HepG2 (cell line): ENCODE data around the gene FAM20C. TPM values are rescaled to one million over a fixed set of nuclear protein-coding genes. Genes with fewer than 3 reads are reported as not detected.

Source experiments
- ATAC-seq: fragments of 200-7000 bp; cut with Tn5 transposase; 3 replicates; pipeline ENCODE4 v1.9.1; 2020; ENCODE audit warnings: mild to moderate bottlenecking, moderate library complexity
- BruUV-seq: library from RNA; stranded (reverse); fragments of 400-500 nt; replicated peaks from 2 replicates; lab custom pipeline; 2021; lab: Mats Ljungman, UMichigan
- CTCF ChIA-PET: fragments of 300-600 bp; formaldehyde crosslinking; extraction: SDS; loops from one replicate; lab custom pipeline; 2021; ENCODE audit warnings: low total read pairs, inconsistent platforms, low intra/inter-chr PET ratio; lab: Yijun Ruan, JAX
- POLR2A ChIA-PET: fragments of 350-600 bp; sonication (Branson Sonifier 250); formaldehyde crosslinking; loops from one replicate; lab custom pipeline; 2020; ENCODE audit warnings: antibody characterized with exemption, inconsistent platforms; lab: Yijun Ruan, JAX
- DNase-seq: peaks from one replicate; pipeline ENCODE4 v3.0.0-alpha.2; 2015; ENCODE audit warnings: low spot score
- FAIRE-seq: peaks from 3 replicates; lab custom pipeline; 2011; peaks lifted over from hg19 to GRCh38; lab: Jason Lieb, UNC
- H2AFZ ChIP-seq: one replicate; pipeline ENCODE4 v1.6.1; 2011; ENCODE audit warnings: low read length, inconsistent platforms
- H3K27ac ChIP-seq: fragments of 300-600 bp; 3 replicates; pipeline ENCODE4 v1.8.0; 2011; ENCODE audit warnings: mixed run types, mild to moderate bottlenecking, mixed read lengths, low read length, inconsistent platforms; ENCODE audit not compliant: insufficient read depth; ENCODE audit errors: extremely low read length
- H3K27me3 ChIP-seq, 2 experiments: fragments of 200-600 bp in 1 of 2; 2 replicates in 1 of 2; 3 replicates in 1 of 2; pipeline versions ENCODE4 v1.6.0 to v1.8.0; 2011; ENCODE audit warnings: low read length in 2 of 2, mild to moderate bottlenecking in 2 of 2, moderate library complexity in 2 of 2, inconsistent platforms in 1 of 2; ENCODE audit not compliant: insufficient read depth in 2 of 2, control insufficient read depth in 1 of 2
- H3K36me3 ChIP-seq, 2 experiments: fragments of 200-600 bp in 1 of 2; replicated peaks in 1 of 2; 2 replicates in 1 of 2; 3 replicates in 1 of 2; pipeline versions ENCODE4 v1.5.1 to v1.8.0; 2011; ENCODE audit warnings: low read length in 2 of 2, inconsistent platforms in 1 of 2; ENCODE audit not compliant: insufficient read depth in 2 of 2, control insufficient read depth in 1 of 2
- H3K4me1 ChIP-seq: 2 replicates; pipeline ENCODE4 v1.5.1; 2012; ENCODE audit warnings: low read length, inconsistent platforms; ENCODE audit not compliant: insufficient read depth
- H3K4me2 ChIP-seq: 2 replicates; pipeline ENCODE4 v1.6.0; 2011; ENCODE audit warnings: low read depth, low read length, inconsistent platforms
- H3K4me3 ChIP-seq, 3 experiments: fragments of 200-600 bp in 1 of 3; sonication (generic), shearing (Covaris generic) in 1 of 3; replicated peaks in 1 of 3; 2 replicates each; pipeline ENCODE4 v1.5.1; 2011 to 2016; ENCODE audit warnings: low read length in 3 of 3, inconsistent platforms in 2 of 3, low read depth in 2 of 3, mild to moderate bottlenecking in 2 of 3, control low read depth in 1 of 3, mixed read lengths in 1 of 3; ENCODE audit not compliant: insufficient read depth in 1 of 3
- H3K79me2 ChIP-seq: one replicate; pipeline ENCODE4 v1.6.1; 2011; ENCODE audit warnings: low read length, inconsistent platforms; ENCODE audit not compliant: insufficient read depth
- H3K9ac ChIP-seq: 2 replicates; pipeline ENCODE4 v1.6.0; 2011; ENCODE audit warnings: mild to moderate bottlenecking, low read depth, low read length, inconsistent platforms; ENCODE audit not compliant: insufficient read depth
- H3K9me3 ChIP-seq: 2 replicates; pipeline ENCODE4 v1.5.1; 2012; ENCODE audit warnings: mild to moderate bottlenecking, low read length
- H4K20me1 ChIP-seq: 2 replicates; pipeline ENCODE4 v1.6.0; 2011; ENCODE audit warnings: inconsistent platforms, mild to moderate bottlenecking, low read length, moderate library complexity; ENCODE audit not compliant: insufficient read depth
- CHCHD3 ChIP-seq: sonication (generic); formaldehyde crosslinking; IDR thresholded peaks from 2 replicates; pipeline ENCODE4 v1.8.0; 2022; ENCODE audit warnings: mild to moderate bottlenecking, missing genetic modification reagents, moderate library complexity
- GATAD1 ChIP-seq: IDR thresholded peaks from 2 replicates; pipeline ENCODE4 v1.6.1; 2016; ENCODE audit warnings: missing genetic modification reagents, missing compliant biosample characterization
- HNRNPH1 ChIP-seq: fragments of 200-400 bp; formaldehyde crosslinking; optimal IDR thresholded peaks from 2 replicates; pipeline ENCODE3; 2017; ENCODE audit warnings: mild to moderate bottlenecking, low read depth, low read length
- MATR3 ChIP-seq: sonication (generic); formaldehyde crosslinking; IDR thresholded peaks from 2 replicates; pipeline ENCODE4 v1.4.0; 2020; ENCODE audit warnings: missing genetic modification reagents
- MLLT10 ChIP-seq: sonication (generic); formaldehyde crosslinking; IDR thresholded peaks from 2 replicates; pipeline ENCODE4 v1.4.0; 2020; ENCODE audit warnings: missing genetic modification reagents
- MTF1 ChIP-seq: sonication (generic); formaldehyde crosslinking; IDR thresholded peaks from 2 replicates; pipeline ENCODE4 v1.5.0; 2020; ENCODE audit warnings: missing genetic modification reagents
- MTF2 ChIP-seq: sonication (generic); formaldehyde crosslinking; IDR thresholded peaks from 2 replicates; pipeline ENCODE4 v1.5.0; 2020; ENCODE audit warnings: missing genetic modification reagents, borderline replicate concordance
- REPIN1 ChIP-seq: sonication (generic); formaldehyde crosslinking; IDR thresholded peaks from 2 replicates; pipeline ENCODE4 v1.8.0; 2022; ENCODE audit warnings: missing genetic modification reagents, low read depth, mild to moderate bottlenecking, borderline replicate concordance
- SAFB2 ChIP-seq: sonication (generic); formaldehyde crosslinking; IDR thresholded peaks from 2 replicates; pipeline ENCODE4 v1.5.1; 2020; ENCODE audit warnings: missing genetic modification reagents, low read depth, mild to moderate bottlenecking, borderline replicate concordance
- SKIL ChIP-seq: sonication (generic); formaldehyde crosslinking; IDR thresholded peaks from 2 replicates; pipeline ENCODE4 v1.8.0; 2022; ENCODE audit warnings: missing genetic modification reagents, mild to moderate bottlenecking, moderate library complexity, borderline replicate concordance
- SMC3 ChIP-seq: IDR thresholded peaks from 2 replicates; pipeline ENCODE4 v1.6.1; 2011; ENCODE audit warnings: low read length, improper control_type of control experiment
- TAF1 ChIP-seq: sonication (generic); formaldehyde crosslinking; IDR thresholded peaks from 2 replicates; pipeline ENCODE4 v1.4.0; 2020; ENCODE audit warnings: missing genetic modification reagents
- TEAD2 ChIP-seq: sonication (generic); formaldehyde crosslinking; IDR thresholded peaks from 2 replicates; pipeline ENCODE4 v1.9.0; 2021; ENCODE audit warnings: missing genetic modification reagents
- XBP1 ChIP-seq: sonication (generic); formaldehyde crosslinking; IDR thresholded peaks from 2 replicates; pipeline ENCODE4 v1.5.0; 2020; ENCODE audit warnings: missing genetic modification reagents
- ZFX ChIP-seq: sonication (generic); formaldehyde crosslinking; IDR thresholded peaks from 2 replicates; pipeline ENCODE4 v1.4.0; 2020; ENCODE audit warnings: mild to moderate bottlenecking, low read depth, missing genetic modification reagents, moderate library complexity
- ZKSCAN1 ChIP-seq: fragments of 150-350 bp; IDR thresholded peaks from 2 replicates; pipeline ENCODE4 v1.6.1; 2014; ENCODE audit warnings: low read length
- ZNF12 ChIP-seq: sonication (generic); formaldehyde crosslinking; IDR thresholded peaks from 2 replicates; pipeline ENCODE4 v1.5.0; 2020; ENCODE audit warnings: missing genetic modification reagents
- ZNF235 ChIP-seq: sonication (generic); formaldehyde crosslinking; IDR thresholded peaks from 2 replicates; pipeline ENCODE4 v1.8.1; 2023; ENCODE audit warnings: mild to moderate bottlenecking, missing genetic modification reagents, borderline replicate concordance
- ZNF556 ChIP-seq: sonication (generic); formaldehyde crosslinking; IDR thresholded peaks from 2 replicates; pipeline ENCODE4 v1.4.0; 2020; ENCODE audit warnings: mild to moderate bottlenecking, missing genetic modification reagents, borderline replicate concordance
- ZNF746 ChIP-seq: sonication (generic); formaldehyde crosslinking; IDR thresholded peaks from 2 replicates; pipeline ENCODE4 v1.8.0; 2022; ENCODE audit warnings: mild to moderate bottlenecking, missing genetic modification reagents
- ZNF766 ChIP-seq: sonication (generic); formaldehyde crosslinking; IDR thresholded peaks from 2 replicates; pipeline ENCODE4 v1.5.0; 2020; ENCODE audit warnings: missing genetic modification reagents, borderline replicate concordance
- ZNF770 ChIP-seq: sonication (generic); formaldehyde crosslinking; IDR thresholded peaks from 2 replicates; pipeline ENCODE4 v1.5.0; 2020; ENCODE audit warnings: mild to moderate bottlenecking, missing genetic modification reagents
- ZNF883 ChIP-seq: sonication (generic); formaldehyde crosslinking; IDR thresholded peaks from 2 replicates; pipeline ENCODE4 v1.5.1; 2020; ENCODE audit warnings: mild to moderate bottlenecking, missing genetic modification reagents; ENCODE audit errors: not compliant biosample characterization
- WGBS: methylation state at CpG from one replicate; pipeline ENCODE4 v1.1.6; 2017; ENCODE audit warnings: low lambda C conversion rate; 5-methylcytosine and 5-hydroxymethylcytosine counted together
- in situ Hi-C: cut with HindIII; loops from 2 replicates; pipeline ENCODE4 v1.10.0; 2017; ENCODE audit warnings: low pct_unique_long_range_greater_than_20kb; ENCODE audit not compliant: extremely low pct_ligation_motif_present
- intact Hi-C: fragments of 100-400 bp; cut with micrococcal nuclease; formaldehyde crosslinking; loops from one replicate; pipeline ENCODE4 v1.10.0; 2022; ENCODE audit not compliant: unreplicated experiment
- polyA plus RNA-seq, 8 experiments: library from polyadenylated mRNA; depleted of rRNA in 3 of 8; stranded (reverse) in 7 of 8; unstranded in 1 of 8; fragments of >200 nt; fragmentation: Illumina TruSeq in 4 of 8; extraction: Trizol in 4 of 8; gene quantifications; 2 replicates each; pipeline versions ENCODE4 v1.2.1 to v1.2.3, GENCODE V29; 2011 to 2016; ENCODE audit warnings: low read depth in 4 of 8, missing spikeins in 1 of 8, mixed read lengths in 1 of 8; ENCODE audit not compliant: insufficient read depth in 1 of 8
- total RNA-seq, 5 experiments: library from RNA; depleted of rRNA; stranded (reverse); fragments of >200 nt; fragmentation: Illumina TruSeq; extraction: Trizol; gene quantifications; 2 replicates each; pipeline ENCODE4 v1.2.3, GENCODE V29; 2016; ENCODE audit warnings: low read depth in 1 of 5

Gene FAM20C
- total and polyA plus RNA-seq, 2 of the 13 experiments (the other 11 are each of a cell fraction or from before 2014, with no cell fraction given): 11.9 to 19.9 TPM

DNA sequence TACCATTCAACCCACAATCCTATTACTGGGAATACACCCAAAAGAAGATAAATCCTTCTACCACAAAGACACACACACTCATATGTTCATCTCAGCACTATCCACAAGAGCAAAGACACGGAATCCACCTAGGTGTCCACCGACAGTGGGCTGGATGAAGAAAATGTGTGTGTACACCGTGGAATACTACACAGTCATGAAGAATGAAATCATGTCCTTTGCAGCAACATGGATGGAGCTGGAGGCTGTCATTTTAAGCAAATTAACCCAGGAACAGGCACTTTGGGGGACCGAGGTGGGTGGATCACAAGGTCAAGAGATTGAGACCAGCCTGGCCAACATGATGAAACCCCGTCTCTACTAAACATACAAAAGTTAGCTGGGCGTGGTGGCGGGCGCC is 89.3 kb downstream of the FAM20C start (continued):
- no peak for TF ChIP-seq SMC3
- no peak for TF ChIP-seq MATR3
- no peak for TF ChIP-seq MLLT10 (CRISPR knock-in tag)
- no peak for TF ChIP-seq ZKSCAN1

- H3K27ac ChIP-seq: no peak overlapping the region
- intact Hi-C loops: no loop called here
- H3K4me3 ChIP-seq: no peak overlapping the region
- no peak overlapping the region for H3K4me2 ChIP-seq
- ChIA-PET CTCF (no interaction called here), POLR2A (no interaction called here)
- no peaks in the 10 kb centered on the region for H3K9me3 ChIP-seq
- H2AFZ ChIP-seq: no peak overlapping the region
- no peaks in the 10 kb centered on the region for H3K79me2 ChIP-seq
- no peak for DNase-seq
- no peak for FAIRE-seq
- no peak overlapping the region for H3K9ac ChIP-seq
- in situ Hi-C loops: no loop called here
- ATAC-seq: no peak
- 88% methylated on average over 23 of the region's 25 CpGs for WGBS
- peaks cover 35% of the 10 kb centered on the region for H3K4me1 ChIP-seq
- peaks cover 3 to 32% of the 10 kb centered on the region in 2 experiments for H3K27me3 ChIP-seq
- H4K20me1 ChIP-seq: no peaks in the 10 kb centered on the region
- BruUV-seq: no TSS peak
- no peaks in the 10 kb centered on the region for H3K36me3 ChIP-seq
- TF ChIP-seq XBP1 (no peak), GATAD1 (CRISPR knock-in tag) (no peak), SAFB2 (CRISPR knock-in tag) (no peak), ZNF766 (CRISPR knock-in tag) (no peak), MTF2 (CRISPR knock-in tag) (no peak), ZNF12 (CRISPR knock-in tag) (no peak), ZNF235 (CRISPR knock-in tag) (no peak), CHCHD3 (CRISPR knock-in tag) (no peak), HNRNPH1 (no peak), TAF1 (CRISPR knock-in tag) (no peak), TEAD2 (CRISPR knock-in tag) (no peak), ZFX (CRISPR knock-in tag) (no peak), REPIN1 (CRISPR knock-in tag) (no peak), ZNF883 (CRISPR knock-in tag) (no peak), ZNF746 (CRISPR knock-in tag) (no peak), MTF1 (CRISPR knock-in tag) (no peak), ZNF770 (no peak), ZNF556 (no peak), SKIL (no peak)
Measured at GRCh38 chr7:282621-283020, 90.2 kb downstream of the FAM20C start.
